SKM-1 treated with dmso at 0.1 percent for 144 hours (cell line): ENCODE data around the gene PSMC3.

ENCODE experiments used
- DNase-seq: peaks from one replicate; lab custom pipeline; 2025; ENCODE audit not compliant: unreplicated experiment; lab: John Stamatoyannopoulos, UW

The PSMC3 gene

DNA sequence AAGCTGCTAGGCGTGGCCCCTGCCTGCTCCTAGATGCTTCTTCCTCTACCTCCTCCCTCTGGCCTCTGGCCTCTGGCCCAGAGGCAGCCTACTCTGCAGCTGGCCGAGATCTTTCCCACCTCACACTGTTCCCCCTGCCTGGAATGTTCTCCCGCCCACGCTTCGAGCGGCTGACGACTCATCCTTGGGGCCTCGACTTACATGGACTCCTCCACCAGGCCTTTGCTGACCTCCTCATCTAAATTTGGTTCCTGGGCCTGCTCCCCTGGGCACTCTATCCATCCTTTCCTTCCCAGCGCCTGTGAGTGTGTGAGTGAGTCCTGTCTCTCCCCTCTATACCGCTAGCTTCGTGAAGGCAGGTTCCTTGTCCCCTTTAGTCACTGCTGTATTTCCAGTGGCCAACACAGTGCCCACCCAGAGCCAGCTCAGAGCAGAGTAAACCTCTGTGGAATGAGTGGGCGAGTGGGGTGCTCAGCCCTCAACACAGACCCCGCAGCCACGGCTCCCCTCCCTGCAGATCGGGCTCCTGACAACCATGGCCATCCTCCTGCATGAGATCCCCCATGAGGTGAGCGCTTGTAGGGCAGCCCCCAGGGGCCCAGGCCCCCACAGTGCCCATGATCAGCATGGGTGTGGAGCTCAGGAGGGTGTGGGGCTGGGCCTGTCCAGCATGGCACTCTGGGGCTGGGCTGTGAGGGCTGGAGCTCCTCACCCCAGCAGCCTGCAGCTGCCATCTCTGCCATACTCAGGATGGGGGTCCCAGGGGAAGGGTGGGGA, 12.1 kb downstream of the PSMC3 start:
- DNase-seq = no peak

DNA sequence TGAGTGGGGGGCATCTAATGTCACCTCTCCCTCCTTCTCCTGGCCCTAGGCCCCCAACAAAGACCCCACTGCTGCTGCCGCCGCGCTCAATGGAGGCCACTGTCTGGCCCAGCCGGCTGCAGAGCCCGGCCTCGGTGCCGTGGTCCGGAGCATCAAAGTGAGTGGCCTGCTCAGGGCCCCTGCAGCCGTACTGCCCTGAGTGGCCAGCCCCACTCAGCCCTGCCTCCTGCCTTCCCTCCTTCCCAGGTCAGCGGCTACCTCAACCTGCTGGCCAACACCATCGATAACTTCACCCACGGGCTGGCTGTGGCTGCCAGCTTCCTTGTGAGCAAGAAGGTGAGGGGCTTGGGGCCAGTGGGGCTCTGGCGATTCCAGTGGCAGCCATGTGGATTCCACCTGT, 12.9 kb downstream of the PSMC3 start:
- no peak for DNase-seq

DNA sequence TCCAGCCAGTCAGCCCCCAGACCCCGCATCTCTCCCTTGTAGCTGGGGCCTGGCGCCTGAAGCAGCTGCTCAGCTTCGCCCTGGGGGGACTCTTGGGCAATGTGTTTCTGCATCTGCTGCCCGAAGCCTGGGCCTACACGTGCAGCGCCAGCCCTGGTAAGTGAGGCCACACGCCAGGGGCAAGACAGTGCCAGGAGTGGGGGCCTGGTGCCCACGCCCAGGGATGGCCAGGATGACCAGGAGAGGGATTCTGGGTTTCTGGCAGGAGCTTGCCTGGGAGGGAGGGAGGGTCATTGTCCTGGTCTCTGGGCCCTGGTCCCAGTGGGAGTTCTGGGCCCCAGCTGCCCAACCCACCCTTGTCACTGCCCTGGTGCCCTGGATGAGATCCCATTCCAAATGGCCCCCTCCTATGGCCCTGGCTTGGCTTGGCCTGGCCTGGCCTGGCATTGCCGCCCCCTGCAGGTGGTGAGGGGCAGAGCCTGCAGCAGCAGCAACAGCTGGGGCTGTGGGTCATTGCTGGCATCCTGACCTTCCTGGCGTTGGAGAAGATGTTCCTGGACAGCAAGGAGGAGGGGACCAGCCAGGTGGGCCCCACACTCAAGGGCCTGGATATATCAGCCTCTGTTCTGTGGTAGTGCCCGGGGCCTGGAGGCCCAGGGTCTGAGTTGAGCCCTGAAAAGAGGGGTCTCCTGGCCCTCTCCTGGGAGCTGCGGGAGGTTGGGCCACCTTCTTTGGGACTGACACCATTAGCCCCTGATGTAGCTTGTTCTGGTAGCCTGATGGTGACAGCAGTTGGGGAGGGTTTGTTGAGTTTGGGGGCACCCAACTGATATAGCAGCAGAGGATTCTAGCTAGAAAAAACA, 14.1 kb downstream of the PSMC3 start:
- DNase-seq = peak; percentile 51

DNA sequence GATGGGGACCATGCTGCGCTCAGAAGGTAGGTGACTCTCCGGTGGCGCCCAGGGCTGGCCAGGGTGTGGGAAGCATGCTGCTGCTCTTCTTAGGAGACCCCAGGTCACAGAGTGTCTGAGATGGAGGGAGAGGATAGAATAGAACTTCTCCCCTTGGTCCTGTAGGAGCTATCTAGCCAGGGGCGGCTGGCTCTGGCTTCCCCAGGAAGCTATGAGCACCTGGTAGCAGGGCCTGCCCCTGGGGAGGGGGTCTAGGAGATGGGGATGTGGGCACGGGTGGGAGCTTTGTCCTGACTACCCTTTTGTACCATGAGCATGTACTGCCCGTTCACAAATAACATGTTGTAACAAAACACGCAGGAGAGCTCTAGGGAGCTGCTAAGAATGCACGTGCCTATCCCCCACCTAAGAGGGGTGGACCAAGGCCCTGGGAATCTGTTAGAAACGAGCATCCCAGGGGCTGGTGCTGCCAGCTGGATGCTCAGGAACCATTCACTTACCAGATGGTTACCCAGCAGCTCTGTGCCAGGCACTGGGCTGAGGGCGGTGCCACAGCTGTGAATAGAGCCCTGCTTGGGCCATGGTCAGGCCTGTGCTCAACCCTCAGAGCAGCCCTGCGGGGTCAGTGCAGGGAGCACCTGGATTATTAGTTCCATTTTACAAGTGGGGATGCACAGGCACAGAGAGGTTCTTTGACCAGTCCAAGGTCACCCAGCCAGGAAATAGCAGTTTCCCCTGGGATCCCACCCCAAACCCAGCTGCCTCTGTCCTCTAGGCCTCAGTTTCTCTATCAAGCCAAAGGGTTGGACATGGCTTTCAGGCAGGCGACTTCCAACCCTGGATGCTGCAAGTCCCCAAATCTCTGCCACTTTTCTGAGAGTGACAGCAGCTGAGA, 15.6 kb downstream of the PSMC3 start:
- DNase-seq = no peak

DNA sequence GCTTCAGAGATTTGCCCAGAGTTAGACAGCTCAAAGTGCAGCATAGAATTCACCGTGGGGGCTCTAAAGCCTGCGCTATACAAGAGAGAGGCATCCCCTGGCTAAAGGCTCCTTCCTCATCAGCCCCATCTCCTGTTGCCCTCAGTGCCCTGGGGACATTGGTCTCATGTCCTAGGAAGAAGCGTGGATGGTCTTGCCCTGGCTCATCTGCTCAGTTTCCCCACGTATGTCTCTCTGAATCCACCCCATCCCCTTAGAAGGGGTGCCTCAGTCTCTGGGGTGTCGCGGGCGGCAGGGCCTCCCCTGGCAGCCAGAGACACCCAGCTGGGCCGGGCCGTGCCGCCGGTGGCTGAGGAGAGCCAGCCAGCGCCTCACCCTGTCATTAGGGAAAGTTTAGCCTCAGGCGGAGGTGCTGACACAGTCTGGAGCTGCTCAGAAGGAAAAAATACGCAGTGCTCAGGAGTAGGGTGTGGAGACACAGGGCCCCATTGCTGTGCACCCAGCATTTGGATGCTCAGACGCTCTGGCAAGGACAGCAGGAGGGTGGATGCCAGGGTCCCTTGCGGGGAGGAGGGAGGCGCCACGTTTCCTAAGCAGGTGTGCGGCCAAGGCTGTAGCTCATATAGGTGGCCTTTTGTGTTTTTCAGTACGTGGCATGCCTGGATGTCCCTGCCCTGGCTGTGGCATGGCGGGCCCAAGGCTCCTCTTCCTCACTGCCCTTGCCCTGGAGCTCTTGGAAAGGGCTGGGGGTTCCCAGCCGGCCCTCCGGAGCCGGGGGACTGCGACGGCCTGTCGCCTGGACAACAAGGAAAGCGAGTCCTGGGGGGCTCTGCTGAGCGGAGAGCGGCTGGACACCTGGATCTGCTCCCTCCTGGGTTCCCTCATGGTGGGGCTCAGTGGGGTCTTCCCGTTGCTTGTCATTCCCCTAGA, 16.5 kb downstream of the PSMC3 start:
- no peak for DNase-seq

DNA sequence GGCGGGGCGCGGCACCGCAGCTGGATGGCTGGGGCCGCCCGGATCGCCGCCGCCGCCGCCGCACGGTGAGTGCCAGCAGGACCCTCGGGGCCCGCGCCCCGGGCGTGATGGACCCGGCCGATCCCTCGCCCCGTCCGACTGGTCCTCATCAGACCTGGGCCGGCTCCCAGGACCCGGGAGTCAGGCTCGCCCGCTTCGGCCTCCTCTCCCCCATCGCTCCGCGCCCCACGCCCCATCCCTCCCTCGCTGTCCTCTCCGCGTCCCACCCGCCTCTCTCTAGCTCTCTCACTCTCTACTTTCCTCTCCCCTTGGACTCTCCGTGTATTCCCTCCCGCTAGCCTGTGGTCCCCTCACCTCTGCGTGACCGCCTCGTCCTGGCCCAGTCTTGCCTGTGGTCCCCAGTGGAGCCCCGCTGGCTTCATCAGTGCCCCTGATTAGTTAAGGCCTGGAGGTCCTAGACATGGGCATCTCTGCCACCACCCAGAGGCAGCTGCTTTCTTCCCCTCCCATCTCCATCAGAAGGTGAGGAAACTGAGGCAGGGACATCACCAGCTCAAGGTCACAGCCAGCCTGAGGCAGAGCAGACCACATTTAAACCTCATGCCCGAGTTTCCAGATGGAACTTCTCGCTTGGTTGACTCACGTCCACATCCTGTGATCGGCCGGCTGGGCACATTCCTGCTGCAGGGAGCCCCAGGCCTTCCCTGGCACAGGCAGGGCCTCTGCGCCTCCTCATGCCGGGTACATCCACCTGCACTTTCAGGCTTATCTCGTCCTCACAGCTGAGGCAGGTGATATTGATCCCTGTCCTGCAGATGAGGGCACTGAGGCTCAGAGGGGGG, 17.4 kb downstream of the PSMC3 start:
- no peak for DNase-seq

DNA sequence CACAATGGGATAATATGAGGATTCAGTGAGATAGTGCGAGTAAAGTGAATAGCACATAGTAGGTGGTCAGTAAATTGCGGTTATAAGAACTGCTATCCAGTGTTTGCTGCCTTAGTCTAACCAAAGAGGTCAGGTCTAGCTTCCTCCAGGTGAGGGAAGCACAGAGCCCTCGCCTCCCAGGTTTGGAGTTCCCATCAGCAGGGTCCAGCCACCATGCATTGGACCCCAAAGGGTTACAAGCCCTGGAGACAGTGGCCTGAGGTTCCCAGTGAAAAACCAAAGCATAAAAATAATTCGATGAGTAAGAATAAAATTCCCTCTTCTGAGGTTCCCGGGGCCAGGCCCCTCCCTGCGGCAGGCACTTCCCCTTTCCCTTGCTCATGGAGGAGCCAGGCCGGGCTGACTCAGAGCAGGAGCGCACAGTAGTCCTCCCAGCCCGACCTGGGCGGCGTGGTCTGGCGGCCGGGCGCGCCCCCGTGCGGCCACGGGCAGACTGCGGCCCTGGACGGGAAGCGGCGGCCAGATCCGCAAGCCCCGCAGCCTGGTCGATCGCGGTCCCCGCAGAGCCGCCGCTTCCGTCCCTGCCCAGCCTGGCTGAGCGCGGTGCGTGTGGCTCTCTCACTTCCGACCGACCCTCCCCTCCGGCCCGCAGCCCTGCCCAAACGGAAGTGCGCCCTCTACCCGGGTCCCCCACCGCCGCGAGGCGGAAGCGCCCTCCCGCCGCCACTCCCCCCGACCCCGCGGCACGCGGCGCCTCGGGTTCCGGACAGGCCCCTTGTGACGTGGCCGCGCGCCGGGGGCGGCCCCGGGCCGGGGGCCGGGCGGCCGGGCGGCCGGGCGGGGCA, 18.3 kb downstream of the PSMC3 start, which contains the start of gene SLC39A13:
Gene SLC39A13, plus strand, starts transcription at position 845 of the 845 bp plus-strand sequence. CDS start 1,505 bp downstream, outside the sequence.
- peak; percentile 95 for DNase-seq

DNA sequence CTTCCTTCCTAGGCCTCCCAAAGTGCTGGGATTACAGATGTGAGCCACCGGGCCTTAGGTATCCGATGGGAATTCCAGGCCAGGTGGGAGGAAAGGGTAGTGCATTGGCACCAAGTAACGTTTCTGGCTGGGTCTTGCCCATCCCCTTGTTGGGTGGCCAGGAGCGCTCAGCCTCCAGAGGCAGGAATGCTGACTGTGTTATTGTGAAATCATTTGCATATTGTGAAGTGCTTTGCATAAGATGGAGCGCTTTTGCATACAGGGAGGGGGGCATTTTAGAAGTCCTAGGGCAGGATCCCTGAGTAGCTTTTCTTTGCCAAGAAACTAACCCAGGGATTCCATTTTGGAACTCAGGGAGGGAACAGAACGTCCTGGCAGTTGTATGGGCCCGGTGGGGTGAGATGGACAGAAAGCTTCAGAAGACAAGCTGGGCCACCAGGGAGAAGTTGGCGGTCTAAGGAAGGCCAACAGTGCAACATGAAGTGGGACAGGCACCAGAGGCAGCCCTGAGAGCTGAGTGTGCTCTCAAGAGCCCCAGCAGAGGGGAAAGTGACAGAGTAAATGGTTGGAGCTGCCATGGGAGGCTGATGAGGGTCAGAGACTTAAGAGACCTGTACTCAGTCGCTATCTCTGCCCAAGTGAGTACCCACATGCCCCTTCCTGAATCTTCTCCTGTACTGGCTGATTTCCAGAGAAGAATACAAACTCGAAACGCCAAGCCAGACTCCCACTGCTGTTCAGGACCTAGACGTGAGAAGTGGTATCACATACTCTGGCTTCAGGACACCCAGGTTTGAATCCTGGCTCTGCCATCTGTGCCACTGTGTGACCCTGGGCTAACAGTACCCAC, 19.1 kb downstream of the PSMC3 start:
- no peak for DNase-seq

DNA sequence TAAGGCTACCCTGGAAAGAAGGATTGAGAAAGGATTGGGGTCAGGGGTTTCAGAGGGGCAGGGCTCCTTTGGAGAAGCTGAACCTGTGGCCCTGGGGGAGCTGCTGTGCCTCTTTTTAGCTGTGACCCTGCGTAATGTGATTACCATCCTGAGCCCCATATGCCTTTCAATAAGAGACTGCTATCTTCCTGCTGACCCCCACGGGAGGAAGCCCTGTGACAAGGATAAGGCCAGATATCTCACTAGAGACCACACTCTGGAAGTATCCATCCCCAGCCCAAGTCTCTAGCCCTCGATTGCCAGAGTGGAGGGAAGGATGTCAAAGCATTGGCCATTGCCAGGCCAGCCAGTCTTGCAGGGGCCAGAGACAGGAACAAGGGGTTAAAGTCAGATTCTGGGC, 22.7 kb downstream of the PSMC3 start:
- DNase-seq = no peak

DNA sequence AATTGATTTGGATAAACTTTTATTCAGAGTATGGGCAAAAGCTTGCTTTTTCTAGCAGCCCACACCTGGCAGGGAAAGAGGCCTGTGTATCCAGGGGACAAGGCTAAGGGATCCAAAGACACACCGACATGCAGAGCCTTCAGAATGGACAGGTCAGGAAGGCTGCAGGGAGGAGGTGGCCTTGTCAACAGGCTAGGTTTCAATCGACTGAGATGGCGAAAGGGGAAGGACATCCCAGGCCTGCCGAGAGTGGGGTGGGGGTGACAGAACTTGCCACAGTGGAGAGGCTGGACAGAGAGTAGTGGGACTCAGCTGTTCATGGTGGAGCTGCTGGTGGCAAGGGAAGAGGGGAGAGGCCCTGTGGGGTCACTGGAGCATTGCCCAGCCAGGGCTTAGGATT, 23.1 kb downstream of the PSMC3 start:
- no peak for DNase-seq

DNA sequence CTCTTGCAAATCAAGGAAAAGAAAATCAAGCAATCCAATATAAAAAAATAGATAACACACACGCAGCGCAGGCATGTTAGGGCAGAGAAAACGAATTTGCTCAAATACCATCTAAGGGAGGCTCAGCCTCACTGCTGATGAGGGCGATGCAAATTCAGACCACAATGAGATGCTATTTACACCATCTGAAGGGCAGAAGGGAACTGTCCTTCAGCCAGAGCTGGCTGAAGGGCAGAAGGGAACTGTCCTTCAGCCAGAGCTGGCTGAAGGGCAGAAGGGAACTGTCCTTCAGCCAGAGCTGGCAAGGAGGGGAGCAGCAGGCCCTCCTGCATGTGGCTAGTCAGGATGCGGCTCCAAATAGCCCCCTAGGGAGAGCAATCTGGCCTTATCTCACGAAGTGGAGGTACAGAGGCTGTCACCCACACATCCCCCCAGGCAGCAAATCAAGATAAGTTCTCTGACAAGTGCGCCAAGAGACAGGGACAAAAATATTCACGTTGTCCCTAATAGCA, 25.4 kb downstream of the PSMC3 start:
- no peak for DNase-seq

DNA sequence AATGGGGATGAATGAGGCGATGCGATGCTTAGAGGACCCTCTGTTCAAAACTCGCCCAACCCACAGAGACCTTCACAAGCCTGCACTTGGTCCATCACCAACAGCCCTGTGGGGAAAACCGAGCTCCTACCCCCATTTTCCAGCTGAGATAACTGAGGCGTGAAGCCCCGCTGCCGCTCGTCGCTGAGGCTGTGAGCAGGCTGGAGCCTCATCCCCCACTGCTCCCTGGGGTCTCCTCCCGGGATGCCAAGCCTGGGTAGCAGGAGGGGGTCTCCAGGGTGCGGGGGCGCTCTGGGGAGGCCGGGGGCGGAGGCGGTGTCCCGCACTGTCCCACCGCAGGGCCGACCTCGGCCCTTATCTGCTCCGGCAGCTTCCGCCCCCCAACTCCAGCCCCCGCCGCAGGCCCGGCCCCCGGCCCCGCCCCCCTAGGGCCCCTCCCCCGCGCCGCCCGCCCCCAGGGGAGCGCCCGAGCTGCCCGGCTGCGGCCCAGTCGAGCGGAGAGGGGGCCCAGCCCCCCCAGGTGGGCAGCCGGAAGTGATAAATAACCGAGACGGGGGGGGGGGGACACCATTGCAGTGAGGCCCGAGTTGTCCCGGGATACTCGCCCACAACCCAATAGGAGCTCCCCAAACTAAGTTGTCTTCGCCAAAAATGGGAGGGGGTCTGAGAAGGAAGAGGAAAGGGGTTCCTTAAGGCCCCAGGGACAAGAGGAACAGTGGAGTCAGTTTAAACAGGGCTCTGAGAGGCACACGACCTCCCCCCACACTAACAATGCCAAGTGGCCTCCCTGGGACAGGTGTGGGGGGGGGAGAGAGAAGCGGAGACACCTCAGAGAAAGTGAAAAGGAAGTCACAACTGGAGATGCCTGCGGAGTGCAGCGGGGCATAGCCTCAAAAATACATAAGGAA, 26.1 kb downstream of the PSMC3 start:
- DNase-seq = no peak

DNA sequence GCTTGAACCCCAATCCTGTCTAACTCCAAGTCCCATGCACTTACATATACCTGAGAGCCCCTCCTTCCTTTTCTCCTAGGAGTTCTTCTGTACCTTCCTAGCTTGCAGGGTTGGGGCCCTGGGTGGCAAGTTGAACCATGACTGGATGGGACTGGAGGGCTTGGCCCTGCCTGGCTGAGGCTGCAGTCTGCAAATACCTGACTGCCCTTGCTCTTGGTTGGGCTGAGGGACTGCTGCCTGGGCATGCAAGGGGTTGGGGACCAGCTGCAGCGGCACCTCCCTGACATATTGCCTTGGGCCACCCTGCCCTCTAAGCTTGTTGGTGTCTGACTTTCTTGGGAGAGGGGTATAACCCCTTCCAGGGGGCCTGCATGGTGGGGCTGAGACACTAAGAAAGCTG, 27.7 kb downstream of the PSMC3 start:
- DNase-seq = no peak

DNA sequence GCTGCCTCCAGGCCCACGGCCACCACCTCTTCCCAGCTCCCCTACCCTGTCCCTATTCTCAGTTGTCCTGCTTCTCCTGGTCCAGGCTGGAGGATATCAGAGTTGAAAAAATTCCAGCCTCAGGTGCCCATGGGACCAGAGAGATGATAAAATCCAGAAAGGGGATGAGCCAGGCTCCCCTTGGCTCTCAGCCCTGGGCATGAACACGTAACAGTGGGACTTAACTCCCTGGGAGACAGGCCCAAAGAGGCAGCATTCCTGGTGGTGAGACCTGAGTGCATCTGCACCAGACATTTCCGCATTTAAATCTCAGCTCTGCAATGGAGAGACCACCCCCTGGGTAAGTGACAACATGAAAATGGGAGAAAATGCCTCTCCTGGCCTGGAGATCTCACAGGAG, 28.2 kb downstream of the PSMC3 start:
- no peak for DNase-seq

DNA sequence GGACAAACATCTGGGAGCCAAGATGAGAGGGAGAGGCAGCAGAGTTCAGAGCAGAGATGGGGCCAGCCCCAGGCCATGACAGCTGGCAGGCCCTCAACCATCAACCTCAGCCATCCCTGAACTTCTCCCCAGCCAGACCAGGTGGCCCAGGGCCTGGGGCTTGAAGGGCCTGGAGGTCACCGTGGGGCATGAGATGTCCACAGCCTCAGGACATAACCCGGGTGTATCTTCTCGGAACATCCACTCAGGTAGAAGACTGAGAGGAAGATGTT, 30.3 kb downstream of the PSMC3 start:
- no peak for DNase-seq
